HL-60 (cell line): ENCODE data around the gene IL12RB1.
A peak's percentile ranks its signal among the peaks of the same experiment; 100 is the strongest.
"Not testable (repeated sequence)": the region's sequence is repeated elsewhere in the genome, so short reads cannot be mapped to it uniquely, and the experiment has no call there.

Experiments used
- DNase-seq, 2 experiments: peaks; one replicate each; pipeline ENCODE4 v3.0.0-alpha.2; 2010 to 2020; ENCODE audit warnings: low read depth in 1 of 2, low spot score in 1 of 2
- H3K27ac ChIP-seq: fragments of 250-450 bp; sonication (Bioruptor Pico); replicated peaks from 2 replicates; pipeline ENCODE4 v1.5.1; 2020; ENCODE audit warnings: mild to moderate bottlenecking, moderate library complexity
- H3K27me3 ChIP-seq: fragments of 250-450 bp; sonication (Bioruptor Pico); 2 replicates; pipeline ENCODE4 v1.5.1; 2021; ENCODE audit warnings: mild to moderate bottlenecking, moderate library complexity; ENCODE audit not compliant: insufficient read depth, poor library complexity, severe bottlenecking
- H3K4me3 ChIP-seq: replicated peaks from 2 replicates; pipeline ENCODE4 v1.5.1; 2011; ENCODE audit warnings: mild to moderate bottlenecking, control low read depth, low read length; ENCODE audit not compliant: insufficient read depth
- CTCF ChIP-seq: IDR thresholded peaks from one replicate; pipeline ENCODE4 v1.5.1; 2011; ENCODE audit warnings: low read length, control low read depth, inconsistent platforms; ENCODE audit not compliant: insufficient read depth
- GABPA ChIP-seq: IDR thresholded peaks from 2 replicates; pipeline ENCODE4 v1.6.1; 2012; ENCODE audit warnings: low read depth
- POLR2AphosphoS5 ChIP-seq: IDR thresholded peaks from 2 replicates; pipeline ENCODE4 v1.6.1; 2012; ENCODE audit warnings: low read depth
- REST ChIP-seq: IDR thresholded peaks from 2 replicates; pipeline ENCODE4 v1.6.1; 2012; ENCODE audit warnings: low read depth; ENCODE audit not compliant: insufficient replicate concordance
- SPI1 ChIP-seq: IDR thresholded peaks from 2 replicates; pipeline ENCODE4 v1.6.1; 2012; ENCODE audit warnings: low read depth, mild to moderate bottlenecking, borderline replicate concordance

Gene IL12RB1

GRCh38 chr19:18109341-18109732, 22.6 kb upstream of the IL12RB1 start:
- TF ChIP-seq CTCF (no peak), GABPA (no peak), SPI1 (no peak), POLR2AphosphoS5 (no peak), REST (no peak)
- no peak for DNase-seq
- Histone ChIP-seq H3K27ac (peak overlapping the region; percentile 88), H3K4me3 (no peak overlapping the region; the same call in 1 of the 2 replicates), H3K27me3 (no peaks in the 10 kb centered on the region)

DNA sequence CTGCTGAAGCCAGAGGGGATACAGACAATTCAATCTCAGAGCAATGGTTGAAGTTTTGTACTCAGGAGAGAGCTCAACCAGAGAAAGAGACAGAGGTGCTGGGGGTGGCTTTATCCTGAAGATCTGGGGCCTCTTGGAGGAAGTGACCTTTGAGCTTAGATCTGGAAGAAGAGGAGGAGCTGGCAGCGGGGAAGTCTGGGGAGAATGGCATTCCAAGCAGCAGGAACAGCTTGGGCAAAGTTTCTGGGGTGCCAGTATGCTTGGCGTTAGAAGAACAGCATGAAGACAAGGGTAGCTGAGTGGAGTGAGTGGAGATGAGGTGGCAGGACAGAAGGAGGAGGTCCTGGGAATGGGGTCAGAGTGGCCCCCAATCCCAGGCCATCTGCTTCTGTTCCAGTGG, 22.2 kb upstream of the IL12RB1 start:
- peak overlapping the region; percentile 88 for H3K27ac ChIP-seq
- no peaks in the 10 kb centered on the region for H3K27me3 ChIP-seq
- DNase-seq, result no peak
- TF ChIP-seq SPI1, result no peak
- no peak for TF ChIP-seq GABPA
- TF ChIP-seq POLR2AphosphoS5, result no peak
- no peak for TF ChIP-seq CTCF
- no peak for TF ChIP-seq REST
- no peak overlapping the region for H3K4me3 ChIP-seq

DNA sequence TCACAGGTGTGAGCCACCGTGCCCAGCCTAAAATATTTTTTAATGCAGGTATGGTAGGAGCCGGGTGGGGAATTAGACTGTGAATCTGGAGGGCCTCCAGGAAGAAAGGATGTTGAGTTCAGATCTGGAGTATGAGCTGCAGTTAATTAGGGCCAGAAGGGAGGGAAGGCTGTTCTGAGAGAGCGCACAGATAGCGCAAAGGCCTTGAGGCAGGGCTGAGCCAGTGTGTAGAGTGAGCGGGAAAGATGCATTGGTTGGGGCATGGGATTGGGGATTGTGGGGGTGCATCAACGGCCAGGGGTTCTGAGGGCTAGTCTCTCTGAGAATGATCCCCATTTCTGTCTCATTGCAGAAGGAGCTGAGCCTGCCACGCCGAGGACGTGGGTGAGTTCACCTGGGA, 20.5 kb upstream of the IL12RB1 start:
- Histone ChIP-seq H3K27me3 (no peaks in the 10 kb centered on the region), H3K27ac (peak overlapping the region; percentile 88), H3K4me3 (no peak overlapping the region)
- DNase-seq, result no peak
- TF ChIP-seq GABPA (no peak), CTCF (no peak), REST (no peak), SPI1 (no peak), POLR2AphosphoS5 (no peak)

DNA sequence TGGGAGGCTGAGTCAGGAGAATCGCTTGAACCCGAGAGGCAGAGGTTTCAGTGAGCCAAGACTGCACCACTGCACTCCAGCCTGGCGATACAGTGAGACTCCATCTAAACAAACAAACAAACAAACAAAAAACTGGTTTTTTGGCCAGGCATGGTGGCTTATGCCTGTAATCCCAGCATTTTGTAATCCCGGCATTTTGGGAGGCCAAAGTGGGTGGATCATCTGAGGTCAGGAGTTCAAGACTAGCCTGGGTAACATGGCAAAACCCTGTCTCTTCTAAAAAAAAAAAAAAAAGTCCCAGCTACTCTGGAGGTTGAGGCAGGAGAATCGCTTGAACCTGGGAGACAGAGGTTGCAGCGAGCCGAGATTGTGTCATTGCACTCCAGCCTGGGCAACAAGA, 18.5 kb upstream of the IL12RB1 start:
- not testable (repeated sequence) for H3K27me3 ChIP-seq, DNase-seq, H3K4me3 ChIP-seq, H3K27ac ChIP-seq
